Right lobe of liver (tissue), 6 donors: Measurements from ENCODE around the gene RIPOR3. TPM values are rescaled to one million over a fixed set of nuclear protein-coding genes. Genes with fewer than 3 reads are reported as not detected.

Experiments used
- ATAC-seq, 4 donors: fragments of 200-7000 bp; cut with Tn5 transposase; one replicate each; pipeline ENCODE4 v1.9.1; 2020; ENCODE audit warnings: mild to moderate bottlenecking in 4 of 4, moderate library complexity in 4 of 4
- DNase-seq, 3 donors: peaks; one replicate each; pipeline ENCODE4 v3.0.0-alpha.2; 2020
- H3K27ac ChIP-seq, 3 donors: fragments of 200-600 bp; one replicate each; pipeline ENCODE4 v1.8.0; 2022
- H3K27me3 ChIP-seq, 2 donors: fragments of 200-600 bp; one replicate each; pipeline ENCODE4 v1.8.0; 2022
- H3K36me3 ChIP-seq, 4 donors: fragments of 200-600 bp; sonication (generic) in 1 of 4; one replicate each; pipeline versions ENCODE4 v1.5.1 to v1.8.0; 2017 to 2022; ENCODE audit warnings: control low read depth in 1 of 4
- H3K4me1 ChIP-seq, 4 donors: fragments of 200-600 bp; sonication (generic) in 1 of 4; one replicate each; pipeline versions ENCODE4 v1.5.1 to v1.8.0; 2017 to 2022; ENCODE audit warnings: control low read depth in 1 of 4
- H3K4me3 ChIP-seq, 3 donors: fragments of 200-600 bp; one replicate each; pipeline ENCODE4 v1.8.0; 2022
- H3K9me3 ChIP-seq, 4 donors: fragments of 200-600 bp; sonication (generic) in 1 of 4; one replicate each; pipeline versions ENCODE4 v1.5.1 to v1.8.0; 2017 to 2022; ENCODE audit warnings: control low read depth in 1 of 4
- POLR2A ChIP-seq: fragments of 450-650 bp; IDR thresholded peaks from one replicate; pipeline ENCODE4 v1.6.1; 2017; ENCODE audit warnings: antibody characterized with exemption, mild to moderate bottlenecking
- WGBS: methylation state at CpG from one replicate; pipeline ENCODE4 v1.1.6; 2018; ENCODE audit warnings: low coverage, low lambda C conversion rate; ENCODE audit not compliant: insufficient coverage; ENCODE audit errors: missing lambda C conversion rate; 5-methylcytosine and 5-hydroxymethylcytosine counted together
- intact Hi-C, 2 donors: fragments of 100-400 bp; cut with DNase I; formaldehyde crosslinking; loops; one replicate each; pipeline versions ENCODE4 v1.11.2 to v1.14.1; 2022
- total RNA-seq, 6 experiments: library from RNA; depleted of rRNA in 2 of 6; stranded (reverse); fragments of >200 nt in 2 of 6; fragmentation: NEBNext Ultra II Directional in 3 of 6; extraction: Animal tissue kit (Norgen Biotek cat#: 25700) in 3 of 6; gene quantifications; one replicate each; pipeline versions ENCODE4 v1.1.0 to v1.2.4, GENCODE V29; 2016 to 2023
- TF ChIP-seq, protein P1 (sequence below), 4 donors: fragments of 200-600 bp in 3 of 4; fragments of 450-650 bp in 1 of 4; IDR thresholded peaks; one replicate each; pipeline versions ENCODE4 v1.5.1 to v1.8.0; 2016 to 2022; ENCODE audit warnings: antibody characterized with exemption in 4 of 4, mild to moderate bottlenecking in 2 of 4
- donor health status: DM: no; HTN: yes; CAD: no.
- donor health status: DM: no; HTN: no; CAD: no.
- donor health status: DM: no; HTN: no; CAD: no.
- donor health status: DM: no; HTN: yes; CAD: no.
- donor health status: DM: no; HTN: yes; CAD: no.

The RIPOR3 gene
- total RNA-seq, 6 experiments from 2014 or later, result 4.8 to 13.8 (median 8.9) TPM

DNA sequence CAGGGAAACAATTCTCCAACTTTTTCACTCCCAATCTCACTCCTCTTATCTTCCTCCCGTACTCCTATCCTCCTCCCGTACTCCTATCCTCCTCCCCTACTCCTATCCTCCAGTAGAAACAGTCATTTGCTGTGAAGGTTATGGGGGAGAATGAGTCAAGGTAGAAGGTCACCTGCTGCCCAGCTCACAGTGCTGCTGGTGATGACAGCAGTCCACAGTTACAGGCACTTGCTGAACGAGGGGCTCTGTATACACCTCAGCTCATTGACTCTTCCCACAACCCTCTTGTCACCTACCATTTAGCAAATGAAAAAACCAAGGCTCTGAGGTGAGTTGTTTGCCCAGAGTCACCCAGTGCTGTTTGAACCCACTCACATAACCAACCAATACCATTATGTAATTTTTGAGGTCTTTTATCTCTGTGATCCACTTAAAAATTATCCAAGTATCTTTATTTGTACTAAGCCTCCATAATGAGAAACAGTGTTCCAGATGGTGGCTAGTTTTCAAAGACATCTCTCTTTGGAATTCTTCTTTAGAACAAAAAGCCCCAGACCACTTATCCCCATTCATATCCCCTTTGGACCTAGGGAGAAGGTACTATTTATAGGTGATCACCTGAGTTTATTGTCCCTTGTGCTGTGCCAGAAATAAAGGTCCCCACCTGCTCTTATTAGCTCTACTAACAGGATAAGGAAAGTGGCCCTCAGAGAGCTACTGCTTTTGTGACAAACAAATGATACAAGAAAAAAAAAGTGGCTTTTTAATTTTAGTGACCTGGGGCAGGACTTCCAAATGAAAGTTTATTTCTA is 128.0 kb downstream of the RIPOR3 start:
- H3K4me3 ChIP-seq, result no peak overlapping the region
- H3K27me3 ChIP-seq, result no peaks in the 10 kb centered on the region
- no peak for DNase-seq
- H3K9me3 ChIP-seq, result no peaks in the 10 kb centered on the region
- intact Hi-C loops, result no loop called here
- peaks cover 0 to 19% (median 0%) of the 10 kb centered on the region in 4 donors for H3K36me3 ChIP-seq
- H3K27ac ChIP-seq, result peak overlapping the region in 2 of 3 donors; percentile 39 to 49
- WGBS, result 65% methylated on average over 3 of the region's 3 CpGs
- H3K4me1 ChIP-seq, result peaks cover 0 to 8% (median 0%) of the 10 kb centered on the region in 4 donors
- peak; percentile 17 to 70 (median 51) for ATAC-seq
- no peak for TF ChIP-seq POLR2A
- TF ChIP-seq, protein P1, sequence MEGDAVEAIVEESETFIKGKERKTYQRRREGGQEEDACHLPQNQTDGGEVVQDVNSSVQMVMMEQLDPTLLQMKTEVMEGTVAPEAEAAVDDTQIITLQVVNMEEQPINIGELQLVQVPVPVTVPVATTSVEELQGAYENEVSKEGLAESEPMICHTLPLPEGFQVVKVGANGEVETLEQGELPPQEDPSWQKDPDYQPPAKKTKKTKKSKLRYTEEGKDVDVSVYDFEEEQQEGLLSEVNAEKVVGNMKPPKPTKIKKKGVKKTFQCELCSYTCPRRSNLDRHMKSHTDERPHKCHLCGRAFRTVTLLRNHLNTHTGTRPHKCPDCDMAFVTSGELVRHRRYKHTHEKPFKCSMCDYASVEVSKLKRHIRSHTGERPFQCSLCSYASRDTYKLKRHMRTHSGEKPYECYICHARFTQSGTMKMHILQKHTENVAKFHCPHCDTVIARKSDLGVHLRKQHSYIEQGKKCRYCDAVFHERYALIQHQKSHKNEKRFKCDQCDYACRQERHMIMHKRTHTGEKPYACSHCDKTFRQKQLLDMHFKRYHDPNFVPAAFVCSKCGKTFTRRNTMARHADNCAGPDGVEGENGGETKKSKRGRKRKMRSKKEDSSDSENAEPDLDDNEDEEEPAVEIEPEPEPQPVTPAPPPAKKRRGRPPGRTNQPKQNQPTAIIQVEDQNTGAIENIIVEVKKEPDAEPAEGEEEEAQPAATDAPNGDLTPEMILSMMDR (IDR thresholded peaks at IDR 0.05), result no peak

DNA sequence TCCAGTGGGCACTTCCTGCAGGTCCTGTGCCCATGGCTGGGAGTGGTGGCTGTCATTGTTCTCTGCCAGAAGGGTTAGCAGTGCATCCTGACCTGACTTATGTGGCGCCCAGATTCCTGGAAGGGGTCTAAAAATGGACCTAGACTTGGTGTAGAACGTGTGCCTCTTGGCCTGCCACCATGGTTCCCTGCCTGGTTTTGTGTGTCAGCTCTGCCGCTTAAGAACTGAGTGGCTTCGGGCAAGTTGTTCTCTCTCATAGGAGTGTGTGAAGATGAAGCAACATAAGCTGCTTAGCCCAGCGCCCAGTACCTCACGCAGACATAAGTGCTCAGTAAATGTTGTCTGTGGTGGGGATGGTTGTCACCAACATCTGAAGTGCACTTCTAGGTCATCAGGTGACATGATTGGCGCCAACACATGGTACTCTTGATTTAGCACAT is 129.1 kb downstream of the RIPOR3 start:
- DNase-seq (no peak), ATAC-seq (peak in 1 of 4 donors; percentile 12)

DNA sequence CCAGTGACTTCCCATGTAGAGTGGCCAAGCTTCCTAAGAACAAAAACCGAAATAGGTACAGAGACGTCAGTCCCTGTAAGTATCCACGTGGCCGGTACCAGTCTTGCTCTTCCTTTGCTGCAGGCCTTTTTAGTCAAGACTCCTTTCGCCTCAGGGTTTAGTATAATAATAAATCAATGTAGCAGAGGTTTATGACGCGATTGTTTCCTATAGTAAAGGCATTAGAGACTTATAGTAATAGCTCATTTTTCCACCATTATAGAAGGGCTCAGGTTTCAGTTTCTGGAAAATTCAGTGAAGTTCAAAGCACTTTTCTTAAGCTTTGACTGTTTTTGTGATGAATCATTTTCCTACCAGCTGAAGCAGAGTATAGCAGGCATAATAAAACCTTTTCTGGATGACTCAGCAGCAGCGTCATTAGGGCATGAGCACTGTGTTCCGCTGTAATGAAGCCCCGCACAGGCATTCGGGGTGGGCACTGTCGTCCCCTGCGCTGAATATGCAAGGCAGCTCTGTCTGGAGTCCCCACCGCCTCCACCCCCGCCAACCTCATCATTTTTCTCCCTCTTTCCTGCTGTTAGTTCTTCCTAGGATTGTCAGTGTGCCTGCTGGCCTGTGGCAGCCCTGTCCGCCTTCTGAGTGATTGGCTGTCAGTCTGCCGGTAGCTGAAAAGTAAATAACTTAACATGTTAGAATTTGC is 129.8 kb downstream of the RIPOR3 start:
- Histone ChIP-seq H3K4me1 (peaks cover 0 to 8% (median 0%) of the 10 kb centered on the region in 4 donors), H3K9me3 (no peaks in the 10 kb centered on the region), H3K4me3 (no peak overlapping the region), H3K27me3 (no peaks in the 10 kb centered on the region), H3K27ac (no peak overlapping the region), H3K36me3 (peaks cover 0 to 9% (median 0%) of the 10 kb centered on the region in 4 donors)
- intact Hi-C loops, result no loop called here
- DNase-seq (no peak), ATAC-seq (no peak)
- TF ChIP-seq, protein P1 (IDR thresholded peaks at IDR 0.05), result no peak
- no peak for TF ChIP-seq POLR2A
- 79% methylated on average over 10 of the region's 17 CpGs for whole genome bisulfite sequencing

More for the DNA sequence above, 129.1 kb downstream of the RIPOR3 start:
- no peak for TF ChIP-seq POLR2A
- TF ChIP-seq, protein P1 (IDR thresholded peaks at IDR 0.05), result no peak
- no peak overlapping the region for H3K4me3 ChIP-seq
- WGBS, result 87% methylated on average over 3 of the region's 7 CpGs
- H3K27me3 ChIP-seq, result no peaks in the 10 kb centered on the region
- no peak overlapping the region for H3K27ac ChIP-seq
- H3K36me3 ChIP-seq, result peaks cover 0 to 9% (median 0%) of the 10 kb centered on the region in 4 donors
- no peaks in the 10 kb centered on the region for H3K9me3 ChIP-seq
- intact Hi-C loops, result no loop called here
- H3K4me1 ChIP-seq, result peaks cover 0 to 8% (median 0%) of the 10 kb centered on the region in 4 donors

DNA sequence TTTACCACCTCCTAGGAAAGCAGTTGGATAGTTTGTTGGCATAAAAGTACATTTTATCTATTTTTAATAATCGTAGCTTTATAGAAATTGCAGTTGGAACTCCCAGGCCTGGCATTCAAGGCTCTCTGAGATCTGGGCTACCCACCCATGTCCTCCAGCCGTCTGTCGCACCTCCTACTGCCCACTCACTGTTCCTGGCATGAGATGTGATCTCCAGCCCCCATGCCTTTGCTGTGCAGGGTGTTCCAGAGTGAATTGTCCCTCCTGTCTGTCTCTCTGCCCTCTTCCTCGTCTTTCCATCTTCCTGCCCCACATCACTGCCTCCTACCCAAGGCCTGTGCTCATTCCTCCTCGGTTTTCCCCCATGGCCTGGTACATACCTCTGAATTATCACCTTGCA is 130.5 kb downstream of the RIPOR3 start:
- ATAC-seq, result no peak
- intact Hi-C loops, result no loop called here
- WGBS, result 76% methylated on average over 5 of the region's 5 CpGs
- Histone ChIP-seq H3K9me3 (no peaks in the 10 kb centered on the region), H3K4me3 (no peak overlapping the region), H3K27ac (no peak overlapping the region), H3K36me3 (peaks cover 0 to 8% (median 0%) of the 10 kb centered on the region in 4 donors), H3K4me1 (peaks cover 0 to 8% (median 0%) of the 10 kb centered on the region in 4 donors), H3K27me3 (no peaks in the 10 kb centered on the region)
- TF ChIP-seq, protein P1 (IDR thresholded peaks at IDR 0.05), result no peak
- TF ChIP-seq POLR2A, result no peak
- DNase-seq, result no peak
